ENCODE data around the gene F13B.

GRCh38 chr1:197096137-197096536 is 29.1 kb upstream of the F13B start:
- TF ChIP-seq CTCF (IDR thresholded peaks at IDR 0.05) (no peak), POLR2A (IDR thresholded peaks at IDR 0.05) (no peak)

Measured in uterus (tissue), 2 donors.